C4-2B (cell line): ENCODE data around the gene USP31.

Experiments
- CTCF ChIP-seq: fragments of 450-650 bp; conservative IDR thresholded peaks from 2 replicates; pipeline ENCODE4 v1.5.1; 2017; ENCODE audit warnings: mild to moderate bottlenecking
- ZFX ChIP-seq: fragments of 450-650 bp; IDR thresholded peaks from 2 replicates; pipeline ENCODE4 v1.6.1; 2017

DNA sequence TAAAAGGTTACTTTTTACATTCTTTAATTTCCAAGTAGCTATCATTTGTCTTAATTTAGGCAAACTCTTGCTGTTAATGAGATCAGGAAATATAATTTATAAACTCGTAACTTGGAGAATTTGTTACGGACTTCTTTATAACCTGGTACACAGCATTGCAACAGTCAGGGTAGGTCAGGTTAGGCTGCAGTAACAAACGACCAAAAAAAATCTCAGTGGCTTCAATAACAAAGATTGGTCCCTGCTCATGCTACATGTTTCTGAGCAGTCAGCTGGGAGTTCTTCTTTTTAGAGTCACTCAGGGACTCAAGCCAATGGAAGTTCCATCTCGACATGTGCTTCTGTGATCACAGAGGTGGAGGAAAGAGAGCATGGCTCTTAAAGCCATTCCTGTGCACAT, 110.1 kb downstream of the USP31 start:
- no peak for TF ChIP-seq CTCF
- TF ChIP-seq ZFX = no peak
